ENCODE data around the gene KLHL22.
A peak's percentile ranks its signal among the peaks of the same experiment; 100 is the strongest.

KLHL22 gene

DNA sequence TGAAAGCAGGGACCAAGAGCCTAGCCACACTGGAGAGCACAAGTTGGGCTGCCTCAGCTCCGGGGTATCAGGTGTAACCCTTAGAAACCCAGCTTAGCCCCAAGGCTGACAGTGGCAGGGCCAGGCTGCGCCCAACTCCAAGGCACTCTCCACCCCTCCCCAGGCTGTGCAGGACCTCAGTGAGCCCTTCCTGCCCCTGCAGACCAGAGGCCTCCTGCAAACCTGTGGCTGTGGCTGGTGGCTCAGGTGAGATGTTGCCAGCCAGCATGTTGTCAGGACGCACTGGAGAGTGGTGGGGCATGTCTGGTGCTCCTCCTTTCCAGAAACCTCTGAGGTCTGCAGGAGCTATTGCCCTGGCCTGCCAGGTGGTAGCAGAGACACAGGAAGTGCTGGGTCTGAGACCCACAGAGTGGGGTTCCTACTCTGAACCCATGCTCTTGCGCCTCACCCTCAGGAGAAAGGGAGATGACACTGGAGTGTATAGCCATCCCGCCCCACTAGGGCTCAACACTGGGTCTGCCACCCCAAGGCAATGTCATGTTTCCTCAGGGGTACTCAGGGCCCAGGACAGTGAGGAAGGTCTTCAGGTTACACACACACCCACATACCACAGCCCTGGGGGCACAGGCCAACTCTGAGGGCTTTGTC, 55.5 kb downstream of the KLHL22 start:
- H3K4me3 ChIP-seq (ENCODE audit: low read length): no peak overlapping the region
- DNase-seq (ENCODE audit: low read depth): no peak
- TF ChIP-seq, protein P1, sequence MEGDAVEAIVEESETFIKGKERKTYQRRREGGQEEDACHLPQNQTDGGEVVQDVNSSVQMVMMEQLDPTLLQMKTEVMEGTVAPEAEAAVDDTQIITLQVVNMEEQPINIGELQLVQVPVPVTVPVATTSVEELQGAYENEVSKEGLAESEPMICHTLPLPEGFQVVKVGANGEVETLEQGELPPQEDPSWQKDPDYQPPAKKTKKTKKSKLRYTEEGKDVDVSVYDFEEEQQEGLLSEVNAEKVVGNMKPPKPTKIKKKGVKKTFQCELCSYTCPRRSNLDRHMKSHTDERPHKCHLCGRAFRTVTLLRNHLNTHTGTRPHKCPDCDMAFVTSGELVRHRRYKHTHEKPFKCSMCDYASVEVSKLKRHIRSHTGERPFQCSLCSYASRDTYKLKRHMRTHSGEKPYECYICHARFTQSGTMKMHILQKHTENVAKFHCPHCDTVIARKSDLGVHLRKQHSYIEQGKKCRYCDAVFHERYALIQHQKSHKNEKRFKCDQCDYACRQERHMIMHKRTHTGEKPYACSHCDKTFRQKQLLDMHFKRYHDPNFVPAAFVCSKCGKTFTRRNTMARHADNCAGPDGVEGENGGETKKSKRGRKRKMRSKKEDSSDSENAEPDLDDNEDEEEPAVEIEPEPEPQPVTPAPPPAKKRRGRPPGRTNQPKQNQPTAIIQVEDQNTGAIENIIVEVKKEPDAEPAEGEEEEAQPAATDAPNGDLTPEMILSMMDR (conservative IDR thresholded peaks at IDR 0.05; ENCODE audit: low read length): no peak

DNA sequence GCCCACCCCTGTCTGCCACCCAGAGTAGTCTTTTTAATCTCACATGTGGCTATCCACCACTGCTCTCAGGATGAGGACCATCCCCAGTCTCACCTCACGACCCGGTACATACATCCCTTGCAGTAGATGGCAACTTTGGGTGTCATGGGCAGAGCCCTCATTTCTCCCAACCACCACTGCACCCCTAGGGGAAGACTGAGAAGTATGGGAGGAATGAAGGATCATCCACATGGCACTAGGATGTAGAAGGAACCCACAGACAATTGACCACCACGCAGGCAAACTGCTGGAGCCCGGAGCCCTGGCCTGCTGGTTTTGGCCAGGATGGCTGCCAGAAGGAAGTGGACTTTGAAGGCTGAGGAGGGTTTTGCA, 56.1 kb downstream of the KLHL22 start:
- no peak overlapping the region for H3K4me3 ChIP-seq (ENCODE audit: low read length)
- TF ChIP-seq, protein P1 (conservative IDR thresholded peaks at IDR 0.05; ENCODE audit: low read length): no peak
- no peak for DNase-seq (ENCODE audit: low read depth)

DNA sequence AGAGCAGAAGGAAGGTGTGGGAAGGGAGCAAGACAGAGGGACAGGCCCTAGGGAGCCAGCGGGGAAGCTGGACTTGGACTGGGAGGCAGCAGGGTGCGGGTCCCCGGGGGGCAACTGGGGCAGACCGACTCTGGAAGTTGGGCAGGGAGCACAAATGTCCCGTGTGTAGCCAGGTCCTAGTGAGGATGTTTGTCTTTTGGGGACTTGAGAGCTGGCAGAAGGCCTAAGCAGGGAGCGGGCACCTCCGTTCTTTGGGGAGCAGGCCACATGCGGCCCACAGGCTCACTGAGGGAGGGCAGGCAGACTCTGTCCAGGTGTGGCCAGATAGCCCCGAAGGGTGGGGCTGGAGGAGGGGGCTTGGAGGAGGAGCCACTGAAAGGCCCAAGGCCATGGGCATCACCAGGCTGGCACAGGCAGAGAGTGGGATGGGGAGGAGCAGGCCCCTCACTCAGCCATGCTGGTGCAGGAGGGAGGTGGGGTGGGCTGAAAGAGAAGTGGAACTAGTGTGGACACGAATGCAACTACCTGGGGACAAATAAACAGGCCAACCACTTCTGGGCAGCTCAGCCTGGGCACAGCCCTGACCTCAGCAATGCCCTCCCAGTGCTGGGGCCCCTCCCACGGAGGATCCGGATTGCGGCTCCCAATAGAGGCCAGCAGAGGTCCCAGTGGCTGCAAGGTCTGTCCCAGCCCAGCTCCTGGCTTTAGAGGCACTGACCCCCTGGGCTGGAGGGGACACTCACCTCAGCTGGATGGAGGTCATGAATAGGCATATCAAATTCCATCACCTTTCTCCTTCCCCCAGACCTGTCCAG, 56.7 kb downstream of the KLHL22 start:
- TF ChIP-seq, protein P1 (conservative IDR thresholded peaks at IDR 0.05; ENCODE audit: low read length): peak; percentile 54
- DNase-seq (ENCODE audit: low read depth): no peak
- H3K4me3 ChIP-seq (ENCODE audit: low read length): peak overlapping the region; percentile 99

DNA sequence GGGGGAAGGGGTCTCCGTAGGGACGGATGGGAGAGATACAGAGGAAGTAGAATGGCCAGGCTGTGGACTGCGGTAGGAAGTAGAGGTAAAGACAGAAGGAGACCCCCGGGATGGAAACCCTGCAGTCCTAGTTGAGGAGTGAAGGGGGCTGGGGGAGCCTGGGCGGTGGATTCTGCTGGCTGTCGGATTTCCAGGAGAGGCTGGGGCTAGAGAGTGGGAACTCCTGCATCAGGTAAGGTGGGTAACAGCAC, 57.2 kb downstream of the KLHL22 start:
- DNase-seq (ENCODE audit: low read depth): no peak
- H3K4me3 ChIP-seq (ENCODE audit: low read length): peak overlapping the region; percentile 99
- TF ChIP-seq, protein P1 (conservative IDR thresholded peaks at IDR 0.05; ENCODE audit: low read length): no peak

DNA sequence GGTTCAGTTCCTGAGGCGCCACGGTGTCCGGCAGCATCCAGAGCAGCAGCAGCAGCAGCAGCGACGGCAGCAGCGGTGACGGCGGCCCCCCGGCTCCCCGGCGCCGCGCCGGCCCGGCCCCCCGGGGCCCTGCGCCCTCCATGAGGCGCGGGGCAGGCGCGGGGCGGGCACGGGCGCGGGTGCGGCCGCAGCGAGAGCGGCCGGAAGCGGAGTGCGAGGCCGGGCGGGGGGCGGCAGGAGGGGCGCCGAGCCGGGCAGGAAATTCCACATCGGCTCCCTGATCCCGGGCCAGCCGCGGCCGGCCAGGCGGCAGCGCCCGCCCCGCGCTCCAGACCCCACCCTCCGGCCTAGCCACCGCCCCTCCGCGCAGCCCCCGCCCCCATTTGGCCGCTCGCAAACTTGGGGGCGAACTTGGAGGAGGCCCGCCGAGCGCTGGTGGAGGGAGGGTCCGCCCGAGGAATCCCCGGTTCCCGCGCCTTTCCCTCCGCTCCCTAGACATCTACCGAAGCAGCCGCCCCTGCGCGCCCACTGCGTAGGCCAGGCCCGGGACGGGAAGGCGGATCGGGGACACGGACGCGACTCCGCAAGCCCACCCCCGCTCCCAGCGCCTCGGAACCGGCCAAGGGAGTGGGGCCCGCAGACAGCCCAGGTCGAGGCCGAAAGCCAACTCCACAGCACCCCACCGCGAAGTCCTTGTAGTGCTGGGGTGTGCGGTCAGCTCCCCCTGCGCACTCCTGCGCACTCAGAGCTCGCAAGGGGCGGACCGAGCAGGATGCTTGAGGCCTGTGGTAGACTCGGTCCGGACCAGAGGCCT, 57.8 kb downstream of the KLHL22 start, which contains the start of gene SCARF2:
Gene SCARF2 (minus strand): TSS at position 213 of the 814 bp plus-strand sequence. CDS start 71 bp downstream, at position 142.
- H3K4me3 ChIP-seq (ENCODE audit: low read length): peak within 1 kb of the TSS; percentile 99
- TF ChIP-seq, protein P1 (conservative IDR thresholded peaks at IDR 0.05; ENCODE audit: low read length): no peak
- DNase-seq (ENCODE audit: low read depth): peak; percentile 72

DNA sequence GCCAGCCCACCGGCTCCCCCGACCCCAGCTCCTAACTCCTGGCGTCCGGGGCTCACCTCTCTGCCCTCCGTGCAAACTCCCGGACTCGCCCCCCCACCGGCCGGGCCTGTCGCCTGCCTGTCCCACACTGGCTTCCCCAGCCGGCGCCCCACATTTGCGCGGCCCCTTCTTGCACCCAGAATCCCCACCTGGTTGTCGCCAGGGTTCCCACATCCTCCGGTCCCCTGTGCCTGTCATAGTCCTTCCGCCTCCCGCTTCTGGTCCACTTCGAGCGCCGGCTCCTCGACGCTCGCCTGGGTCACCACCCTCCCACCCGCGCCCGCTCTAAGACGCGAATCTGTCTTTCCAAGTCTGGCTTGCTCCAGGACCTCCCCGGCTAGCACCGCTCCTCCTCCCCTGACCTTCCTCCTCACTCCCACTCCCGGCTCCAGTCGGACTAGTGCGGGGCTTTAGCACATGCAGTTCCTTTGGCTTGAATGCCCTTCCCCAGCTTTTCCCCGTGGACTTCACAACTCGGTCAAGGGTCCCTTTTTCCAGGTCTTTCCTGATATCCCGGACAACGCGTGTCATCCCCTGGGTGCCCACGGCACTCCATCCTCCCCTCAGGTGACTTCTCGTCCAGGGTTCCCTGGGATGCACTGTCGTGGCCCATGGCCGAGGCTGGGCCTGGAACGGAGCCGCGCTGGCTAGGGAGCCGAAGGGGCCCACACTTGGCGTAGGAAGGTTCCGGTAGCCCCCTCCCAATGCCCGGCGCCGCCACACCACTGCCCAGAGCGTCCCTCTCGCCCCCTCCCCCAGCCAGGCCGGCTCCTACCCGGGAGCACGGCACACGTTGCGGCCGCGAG, 58.6 kb downstream of the KLHL22 start:
- DNase-seq (ENCODE audit: low read depth): no peak
- TF ChIP-seq, protein P1 (conservative IDR thresholded peaks at IDR 0.05; ENCODE audit: low read length): no peak

More for the DNA sequence above, 58.6 kb downstream of the KLHL22 start:
- peak overlapping the region; percentile 99 for H3K4me3 ChIP-seq (ENCODE audit: low read length)

All from AG10803 (cell line).